ENCODE data around the gene RFX5. TPM values are rescaled to one million over a fixed set of nuclear protein-coding genes. Genes with fewer than 3 reads are reported as not detected.
A peak's percentile ranks its signal among the peaks of the same experiment; 100 is the strongest.

The RFX5 gene
- total RNA-seq, 1 donor from 2014 or later, result 64.4 TPM

DNA sequence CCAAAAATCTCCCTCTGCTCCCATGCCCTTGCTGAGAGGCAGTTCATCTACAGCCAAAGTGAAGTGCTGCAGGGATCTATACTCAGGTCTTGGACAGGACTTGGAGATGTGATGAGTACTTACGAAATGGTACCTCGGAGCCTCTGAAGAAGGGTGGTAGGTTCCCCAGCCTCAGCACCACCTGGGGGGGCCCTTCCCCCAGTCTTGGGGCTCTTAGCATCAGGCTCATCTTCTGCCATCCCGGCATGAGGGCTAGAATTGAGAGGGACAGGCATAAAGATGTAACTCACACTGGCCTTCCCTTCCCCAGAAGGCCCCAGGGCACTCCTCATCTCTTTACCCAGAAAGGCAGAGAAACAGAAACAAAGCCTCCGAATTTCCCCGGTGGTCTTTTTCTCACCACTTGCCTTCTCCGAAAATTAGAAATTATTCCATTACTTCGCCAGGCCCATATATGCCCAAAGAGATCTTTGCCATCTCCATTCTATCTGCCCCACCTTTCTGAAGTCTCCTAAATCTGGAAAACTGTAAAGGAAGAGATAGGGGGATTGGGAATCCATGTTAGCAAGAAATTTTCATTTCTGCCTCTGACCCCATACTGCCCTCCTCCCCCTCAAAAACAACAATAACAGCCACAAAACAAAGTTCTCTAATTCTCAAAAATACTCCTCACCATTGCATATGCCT, 827 bp downstream of the RFX5 start:
- DNase-seq, result no peak
- Mint-ChIP-seq H3K27me3 (ENCODE audit: unreplicated experiment) (no peaks in the 10 kb centered on the region), H3K4me1 (ENCODE audit: low read depth, unreplicated experiment) (peaks cover 16% of the 10 kb centered on the region), H3K27ac (ENCODE audit: unreplicated experiment) (peak overlapping the region; percentile 99), H3K9me3 (ENCODE audit: unreplicated experiment) (peaks cover 14% of the 10 kb centered on the region), H3K36me3 (ENCODE audit: unreplicated experiment) (peaks cover 4% of the 10 kb centered on the region), H3K4me3 (ENCODE audit: unreplicated experiment) (peak overlapping the region; percentile 92)
- TF ChIP-seq, protein P1, sequence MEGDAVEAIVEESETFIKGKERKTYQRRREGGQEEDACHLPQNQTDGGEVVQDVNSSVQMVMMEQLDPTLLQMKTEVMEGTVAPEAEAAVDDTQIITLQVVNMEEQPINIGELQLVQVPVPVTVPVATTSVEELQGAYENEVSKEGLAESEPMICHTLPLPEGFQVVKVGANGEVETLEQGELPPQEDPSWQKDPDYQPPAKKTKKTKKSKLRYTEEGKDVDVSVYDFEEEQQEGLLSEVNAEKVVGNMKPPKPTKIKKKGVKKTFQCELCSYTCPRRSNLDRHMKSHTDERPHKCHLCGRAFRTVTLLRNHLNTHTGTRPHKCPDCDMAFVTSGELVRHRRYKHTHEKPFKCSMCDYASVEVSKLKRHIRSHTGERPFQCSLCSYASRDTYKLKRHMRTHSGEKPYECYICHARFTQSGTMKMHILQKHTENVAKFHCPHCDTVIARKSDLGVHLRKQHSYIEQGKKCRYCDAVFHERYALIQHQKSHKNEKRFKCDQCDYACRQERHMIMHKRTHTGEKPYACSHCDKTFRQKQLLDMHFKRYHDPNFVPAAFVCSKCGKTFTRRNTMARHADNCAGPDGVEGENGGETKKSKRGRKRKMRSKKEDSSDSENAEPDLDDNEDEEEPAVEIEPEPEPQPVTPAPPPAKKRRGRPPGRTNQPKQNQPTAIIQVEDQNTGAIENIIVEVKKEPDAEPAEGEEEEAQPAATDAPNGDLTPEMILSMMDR (IDR thresholded peaks at IDR 0.05; ENCODE audit: partially characterized antibody, unreplicated experiment), result no peak

DNA sequence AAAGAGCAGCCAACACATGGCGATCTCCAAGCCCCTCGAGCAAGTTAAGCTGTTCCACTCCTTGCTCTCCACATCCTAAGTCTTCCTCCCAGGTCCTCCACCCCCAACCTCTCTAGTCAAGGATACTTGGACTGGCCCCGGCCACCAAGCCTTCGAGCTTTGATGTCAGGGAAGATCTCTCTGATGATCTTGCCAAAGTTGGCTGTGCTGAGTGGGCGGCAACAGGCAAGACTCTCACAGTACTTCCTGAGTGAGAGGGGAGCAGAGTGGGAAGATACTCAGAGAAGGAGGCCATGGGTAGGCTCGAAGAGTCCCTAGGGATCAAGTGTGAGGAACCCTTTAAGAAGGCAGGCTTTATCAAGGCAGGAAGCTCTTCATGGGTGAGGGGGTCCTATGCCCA, 2.8 kb downstream of the RFX5 start:
- H3K27me3 Mint-ChIP-seq (ENCODE audit: unreplicated experiment), result no peaks in the 10 kb centered on the region
- TF ChIP-seq, protein P1 (IDR thresholded peaks at IDR 0.05; ENCODE audit: partially characterized antibody, unreplicated experiment), result no peak
- H3K27ac Mint-ChIP-seq (ENCODE audit: unreplicated experiment), result no peak overlapping the region
- H3K9me3 Mint-ChIP-seq (ENCODE audit: unreplicated experiment), result peaks cover 16% of the 10 kb centered on the region
- no peak for DNase-seq
- no peak overlapping the region for H3K4me3 Mint-ChIP-seq (ENCODE audit: unreplicated experiment)
- no peaks in the 10 kb centered on the region for H3K36me3 Mint-ChIP-seq (ENCODE audit: unreplicated experiment)
- H3K4me1 Mint-ChIP-seq (ENCODE audit: low read depth, unreplicated experiment), result peaks cover 22% of the 10 kb centered on the region

DNA sequence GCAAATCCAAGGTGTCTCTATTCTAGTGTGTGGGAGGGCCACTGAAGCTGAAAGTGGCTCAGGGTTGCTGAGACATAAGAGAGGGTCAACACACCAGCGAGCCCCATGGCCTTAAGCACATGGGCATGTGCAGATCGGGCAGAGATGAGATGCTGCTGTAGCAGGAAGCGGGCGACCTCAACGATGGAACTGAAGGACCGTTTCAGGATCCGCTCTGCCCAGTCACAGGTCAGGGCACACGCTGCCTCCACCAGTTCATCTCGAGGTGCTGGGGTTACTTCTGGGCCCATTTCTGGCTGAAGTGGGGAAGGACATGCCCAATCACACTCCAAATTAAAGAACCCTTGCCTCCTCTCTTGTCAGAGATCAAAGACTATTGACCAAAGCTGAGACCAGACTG, 3.5 kb downstream of the RFX5 start:
- TF ChIP-seq, protein P1 (IDR thresholded peaks at IDR 0.05; ENCODE audit: partially characterized antibody, unreplicated experiment), result no peak
- no peaks in the 10 kb centered on the region for H3K27me3 Mint-ChIP-seq (ENCODE audit: unreplicated experiment)
- no peak overlapping the region for H3K27ac Mint-ChIP-seq (ENCODE audit: unreplicated experiment)
- no peak overlapping the region for H3K4me3 Mint-ChIP-seq (ENCODE audit: unreplicated experiment)
- H3K9me3 Mint-ChIP-seq (ENCODE audit: unreplicated experiment), result peaks cover 16% of the 10 kb centered on the region
- peaks cover 22% of the 10 kb centered on the region for H3K4me1 Mint-ChIP-seq (ENCODE audit: low read depth, unreplicated experiment)
- DNase-seq, result no peak
- no peaks in the 10 kb centered on the region for H3K36me3 Mint-ChIP-seq (ENCODE audit: unreplicated experiment)

DNA sequence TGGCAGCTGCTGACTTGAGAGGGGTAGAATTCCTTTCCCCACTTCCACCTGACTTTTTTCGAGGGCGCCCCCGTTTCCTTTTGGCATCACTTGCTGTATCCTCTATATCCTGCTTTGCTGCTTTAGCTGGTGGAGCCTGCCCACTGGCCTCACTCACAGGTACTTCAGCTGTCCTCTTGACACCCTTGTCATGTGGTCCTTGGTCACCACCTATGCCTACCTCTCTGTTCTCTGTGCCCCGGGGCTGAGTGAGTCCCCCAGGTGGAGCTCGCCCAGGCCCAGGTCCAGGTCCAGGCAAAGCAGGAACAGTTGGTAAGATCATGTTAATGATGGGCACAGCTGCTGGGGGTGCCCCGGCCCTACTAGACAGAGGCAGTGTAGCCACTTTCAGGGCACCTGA, 4.5 kb downstream of the RFX5 start:
- Mint-ChIP-seq H3K27me3 (ENCODE audit: unreplicated experiment) (no peaks in the 10 kb centered on the region), H3K4me3 (ENCODE audit: unreplicated experiment) (no peak overlapping the region), H3K9me3 (ENCODE audit: unreplicated experiment) (peaks cover 15% of the 10 kb centered on the region), H3K36me3 (ENCODE audit: unreplicated experiment) (no peaks in the 10 kb centered on the region), H3K27ac (ENCODE audit: unreplicated experiment) (no peak overlapping the region), H3K4me1 (ENCODE audit: low read depth, unreplicated experiment) (peaks cover 17% of the 10 kb centered on the region)
- TF ChIP-seq, protein P1 (IDR thresholded peaks at IDR 0.05; ENCODE audit: partially characterized antibody, unreplicated experiment), result no peak
- no peak for DNase-seq

DNA sequence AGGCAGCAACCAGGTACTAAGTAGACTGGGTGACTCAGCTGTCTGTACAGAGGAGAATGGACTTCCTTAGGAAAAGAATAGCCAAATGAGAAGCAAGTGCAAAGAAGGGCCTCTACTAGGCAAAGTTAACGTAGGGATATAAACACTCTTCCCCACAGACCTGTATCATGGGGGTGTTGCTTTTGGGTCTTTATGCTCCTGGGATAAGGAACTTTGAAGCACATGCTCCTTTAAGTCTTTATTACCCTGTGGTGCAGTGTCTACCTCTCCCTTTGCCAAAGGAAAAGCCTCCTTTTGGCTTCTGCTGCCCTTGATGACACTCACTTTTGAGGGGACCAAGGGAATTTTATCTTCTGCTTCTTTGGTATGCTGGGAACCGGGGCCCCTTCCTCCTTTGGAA, 5.0 kb downstream of the RFX5 start:
- TF ChIP-seq, protein P1 (IDR thresholded peaks at IDR 0.05; ENCODE audit: partially characterized antibody, unreplicated experiment), result no peak
- H3K9me3 Mint-ChIP-seq (ENCODE audit: unreplicated experiment), result peaks cover 9% of the 10 kb centered on the region
- DNase-seq, result no peak
- no peaks in the 10 kb centered on the region for H3K36me3 Mint-ChIP-seq (ENCODE audit: unreplicated experiment)
- peaks cover 13% of the 10 kb centered on the region for H3K4me1 Mint-ChIP-seq (ENCODE audit: low read depth, unreplicated experiment)
- no peak overlapping the region for H3K27ac Mint-ChIP-seq (ENCODE audit: unreplicated experiment)
- no peaks in the 10 kb centered on the region for H3K27me3 Mint-ChIP-seq (ENCODE audit: unreplicated experiment)
- H3K4me3 Mint-ChIP-seq (ENCODE audit: unreplicated experiment), result no peak overlapping the region

Measured in glutamatergic neuron (in vitro differentiated cells).